Keratinocyte (primary cell): ENCODE results near the gene PARD3. TPM values are rescaled to one million over a fixed set of nuclear protein-coding genes. Genes with fewer than 3 reads are reported as not detected.

Experiments used
- DNase-seq: peaks from one replicate; pipeline ENCODE4 v3.0.0-alpha.2; 2011; ENCODE audit warnings: low read depth, missing footprints, low spot score
- FAIRE-seq: peaks from 2 replicates; lab custom pipeline; 2011; peaks lifted over from hg19 to GRCh38; lab: Jason Lieb, UNC
- H2AFZ ChIP-seq: 2 replicates; pipeline ENCODE4 v1.6.0; 2012; ENCODE audit warnings: low read length, control low read depth, inconsistent platforms; ENCODE audit not compliant: control insufficient read depth
- H3K27ac ChIP-seq: 2 replicates; pipeline ENCODE4 v1.5.1; 2011; ENCODE audit warnings: low read length; ENCODE audit not compliant: control insufficient read depth, insufficient read depth
- H3K27me3 ChIP-seq: 3 replicates; pipeline ENCODE4 v1.6.0; 2011; ENCODE audit warnings: low read length; ENCODE audit not compliant: control insufficient read depth, insufficient read depth; ENCODE audit errors: extremely low read depth
- H3K36me3 ChIP-seq, 2 experiments: 2 replicates in 1 of 2; 3 replicates in 1 of 2; pipeline ENCODE4 v1.5.1; 2011; ENCODE audit warnings: low read length in 2 of 2, mild to moderate bottlenecking in 1 of 2; ENCODE audit not compliant: control insufficient read depth in 2 of 2, insufficient read depth in 2 of 2; ENCODE audit errors: extremely low read depth in 1 of 2
- H3K4me1 ChIP-seq: 3 replicates; pipeline ENCODE4 v1.5.1; 2011; ENCODE audit warnings: low read length; ENCODE audit not compliant: control insufficient read depth, insufficient read depth; ENCODE audit errors: extremely low read depth
- H3K4me2 ChIP-seq: 3 replicates; pipeline ENCODE4 v1.6.0; 2011; ENCODE audit warnings: low read depth, low read length; ENCODE audit not compliant: control insufficient read depth, insufficient read depth; ENCODE audit errors: extremely low read depth
- H3K4me3 ChIP-seq, 3 experiments: fragments of 200-600 bp in 1 of 3; sonication (generic) in 1 of 3; 2 replicates in 2 of 3; 3 replicates in 1 of 3; pipeline ENCODE4 v1.5.1; 2011 to 2016; ENCODE audit warnings: low read length in 3 of 3, mild to moderate bottlenecking in 3 of 3, control low read depth in 2 of 3, inconsistent platforms in 1 of 3, low read depth in 1 of 3, mixed read lengths in 1 of 3, mixed run types in 1 of 3, moderate library complexity in 1 of 3; ENCODE audit not compliant: control insufficient read depth in 2 of 3, insufficient read depth in 2 of 3; ENCODE audit errors: extremely low read depth in 1 of 3
- H3K79me2 ChIP-seq: 2 replicates; pipeline ENCODE4 v1.6.0; 2012; ENCODE audit warnings: low read length; ENCODE audit not compliant: control insufficient read depth, insufficient read depth
- H3K9ac ChIP-seq: 3 replicates; pipeline ENCODE4 v1.6.0; 2011; ENCODE audit warnings: low read length; ENCODE audit not compliant: control insufficient read depth, insufficient read depth; ENCODE audit errors: extremely low read depth
- H3K9me1 ChIP-seq: 3 replicates; pipeline ENCODE4 v1.6.0; 2011; ENCODE audit warnings: low read length; ENCODE audit not compliant: control insufficient read depth, insufficient read depth; ENCODE audit errors: extremely low read depth
- H3K9me3 ChIP-seq: 2 replicates; pipeline ENCODE4 v1.5.1; 2012; ENCODE audit warnings: low read depth, low read length; ENCODE audit not compliant: control insufficient read depth
- H4K20me1 ChIP-seq: 3 replicates; pipeline ENCODE4 v1.6.0; 2011; ENCODE audit warnings: low read length; ENCODE audit not compliant: control insufficient read depth, insufficient read depth; ENCODE audit errors: extremely low read depth
- CTCF ChIP-seq, 3 experiments: IDR thresholded peaks in 1 of 3; conservative IDR thresholded peaks in 1 of 3; optimal IDR thresholded peaks in 1 of 3; 2 replicates in 2 of 3; 3 replicates in 1 of 3; pipeline versions ENCODE3 to v1.5.1; 2011; ENCODE audit warnings: low read length in 3 of 3, mild to moderate bottlenecking in 3 of 3, moderate library complexity in 2 of 3, control low read depth in 1 of 3, inconsistent platforms in 1 of 3; ENCODE audit not compliant: insufficient read depth in 2 of 3; ENCODE audit errors: extremely low read depth in 1 of 3
- EZH2 ChIP-seq: IDR thresholded peaks from one replicate; pipeline ENCODE4 v1.6.1; 2012; ENCODE audit warnings: inconsistent platforms, mild to moderate bottlenecking, low read length, moderate library complexity
- dilution Hi-C: fragments of 300-500 bp; cut with MboI; formaldehyde crosslinking; loops from one replicate; pipeline ENCODE4 v1.7.0; 2020; ENCODE audit warnings: low sequenced_read_pairs; ENCODE audit not compliant: extremely low pct_ligation_motif_present
- polyA plus RNA-seq, 5 experiments: library from polyadenylated mRNA; depleted of rRNA in 3 of 5; stranded (reverse) in 3 of 5; stranded (forward) in 1 of 5; unstranded in 1 of 5; fragments of >200 nt; gene quantifications; 1 replicate in 1 of 5; 2 replicates in 3 of 5; 3 replicates in 1 of 5; pipeline versions ENCODE4 v1.2.1 to v1.2.3, GENCODE V29; 2011 to 2012; ENCODE audit warnings: missing spikeins in 2 of 5, low read depth in 1 of 5, low replicate concordance in 1 of 5

Gene PARD3
- polyA plus RNA-seq, 1 donor (not counting 4 experiments of a cell fraction or from before 2014, with no cell fraction given), result 46.4 TPM

GRCh38 chr10:34538281-34538829, 276.7 kb downstream of the PARD3 start:
- H3K79me2 ChIP-seq, result peaks cover 7% of the 10 kb centered on the region
- no peak for FAIRE-seq
- H3K9me3 ChIP-seq, result no peaks in the 10 kb centered on the region
- H2AFZ ChIP-seq, result no peak overlapping the region
- H3K4me1 ChIP-seq, result no peaks in the 10 kb centered on the region
- no peak overlapping the region for H3K27ac ChIP-seq
- TF ChIP-seq EZH2 (no peak), CTCF (optimal IDR thresholded peaks at IDR 0.05 in 1 of 3, IDR thresholded peaks at IDR 0.05 in 1 of 3, conservative IDR thresholded peaks at IDR 0.05 in 1 of 3; ENCODE audit: extremely low read depth in 1 of 3, insufficient read depth in 2 of 3, low read length in 3 of 3) (no peak)
- H4K20me1 ChIP-seq, result no peaks in the 10 kb centered on the region
- H3K27me3 ChIP-seq, result no peaks in the 10 kb centered on the region
- DNase-seq, result no peak
- dilution Hi-C loops, result no loop called here
- no peak overlapping the region for H3K4me3 ChIP-seq
- H3K9ac ChIP-seq, result no peak overlapping the region
- no peaks in the 10 kb centered on the region for H3K9me1 ChIP-seq
- no peak overlapping the region for H3K4me2 ChIP-seq
- H3K36me3 ChIP-seq, result peaks cover 0 to 4% of the 10 kb centered on the region in 2 experiments

GRCh38 chr10:34537629-34538231, 277.4 kb downstream of the PARD3 start:
- Histone ChIP-seq H3K9me1 (no peaks in the 10 kb centered on the region), H3K4me3 (no peak overlapping the region), H4K20me1 (no peaks in the 10 kb centered on the region), H3K4me2 (no peak overlapping the region), H3K79me2 (peaks cover 8% of the 10 kb centered on the region), H2AFZ (no peak overlapping the region), H3K9ac (no peak overlapping the region), H3K27ac (no peak overlapping the region), H3K9me3 (no peaks in the 10 kb centered on the region), H3K36me3 (peaks cover 0 to 4% of the 10 kb centered on the region in 2 experiments), H3K27me3 (no peaks in the 10 kb centered on the region), H3K4me1 (no peaks in the 10 kb centered on the region)
- dilution Hi-C loops, result no loop called here
- FAIRE-seq, result no peak
- no peak for DNase-seq
- TF ChIP-seq EZH2 (no peak), CTCF (optimal IDR thresholded peaks at IDR 0.05 in 1 of 3, IDR thresholded peaks at IDR 0.05 in 1 of 3, conservative IDR thresholded peaks at IDR 0.05 in 1 of 3; ENCODE audit: extremely low read depth in 1 of 3, insufficient read depth in 2 of 3, low read length in 3 of 3) (no peak)
